CD1c-positive myeloid dendritic cell (primary cell): ENCODE results near the gene TRIO.
"Not testable (repeated sequence)": the region's sequence is repeated elsewhere in the genome, so short reads cannot be mapped to it uniquely, and the experiment has no call there.

Experiments
- DNase-seq: peaks from one replicate; pipeline ENCODE4 v3.0.0-alpha.2; 2016; ENCODE audit errors: extremely low spot score

Gene TRIO

DNA sequence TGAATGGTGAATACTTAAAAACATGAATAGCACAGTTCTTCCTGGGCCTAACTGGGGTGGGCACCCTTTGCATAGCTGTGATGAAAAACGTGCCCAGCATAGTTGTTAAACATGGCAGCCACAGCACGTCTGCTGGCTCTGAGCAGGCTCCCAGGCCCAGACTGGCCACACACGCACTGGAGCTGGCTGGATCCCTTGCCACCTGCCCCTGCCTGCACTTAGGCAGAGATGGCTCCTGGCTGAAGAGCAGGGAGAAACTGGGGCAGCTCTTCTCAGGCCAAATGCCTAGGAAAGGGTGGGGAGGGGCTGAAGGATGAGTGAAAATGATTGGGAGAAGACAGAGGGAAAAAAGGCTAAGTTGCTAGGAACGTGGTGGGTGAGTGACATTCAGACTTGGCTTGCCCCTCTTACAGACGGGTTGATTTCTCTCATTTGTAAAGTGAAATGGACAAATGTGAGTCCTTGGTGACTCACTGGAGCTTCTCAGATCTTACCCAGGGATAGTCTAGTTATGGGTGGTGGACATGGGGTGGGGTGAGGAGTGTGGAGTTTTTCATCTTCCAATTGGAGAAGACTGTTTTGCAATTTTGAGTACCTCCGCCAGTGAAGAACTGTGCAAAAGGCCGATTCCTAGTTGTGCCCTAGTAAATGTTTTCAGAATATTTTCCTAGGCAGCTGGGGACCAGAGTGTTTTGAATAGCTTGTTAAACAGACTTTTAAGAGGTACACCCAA is 42.4 kb downstream of the TRIO start:
- no peak for DNase-seq

DNA sequence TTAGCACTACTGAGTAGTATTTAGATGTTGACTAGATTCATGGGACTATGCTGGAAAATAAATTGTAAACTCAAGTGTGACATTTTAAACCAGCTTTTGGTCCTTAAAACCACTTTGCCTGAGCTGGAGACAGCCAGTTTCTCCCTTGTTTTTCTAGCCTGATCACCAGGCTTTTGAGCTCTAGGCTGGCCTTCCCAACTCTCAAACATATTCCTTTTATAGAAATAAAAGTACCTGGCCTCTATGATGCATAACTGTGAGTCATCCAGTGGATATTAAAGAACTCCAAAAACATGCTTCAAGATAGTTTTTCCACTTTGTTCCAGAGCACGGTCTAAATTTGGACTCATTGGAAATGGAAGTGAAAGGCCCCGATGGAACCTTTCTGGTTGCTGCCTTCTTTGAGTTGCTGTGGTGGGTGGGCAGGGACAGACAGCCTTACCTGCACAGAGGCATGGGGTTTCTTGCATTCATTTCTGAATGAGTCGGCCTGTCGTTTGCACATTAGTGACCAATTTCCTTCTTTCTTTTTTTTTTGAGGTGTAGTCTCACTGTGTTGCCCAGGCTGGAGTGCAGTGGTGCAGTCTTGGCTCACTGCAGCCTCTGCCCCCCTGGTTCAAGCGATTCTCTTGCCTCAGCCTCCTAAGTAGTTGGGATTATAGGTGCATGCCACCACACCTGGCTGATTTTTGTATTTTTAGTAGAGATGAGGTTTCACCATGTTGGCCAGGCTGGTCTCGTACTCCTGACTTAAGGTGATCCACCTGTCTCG is 43.1 kb downstream of the TRIO start:
- no peak for DNase-seq

DNA sequence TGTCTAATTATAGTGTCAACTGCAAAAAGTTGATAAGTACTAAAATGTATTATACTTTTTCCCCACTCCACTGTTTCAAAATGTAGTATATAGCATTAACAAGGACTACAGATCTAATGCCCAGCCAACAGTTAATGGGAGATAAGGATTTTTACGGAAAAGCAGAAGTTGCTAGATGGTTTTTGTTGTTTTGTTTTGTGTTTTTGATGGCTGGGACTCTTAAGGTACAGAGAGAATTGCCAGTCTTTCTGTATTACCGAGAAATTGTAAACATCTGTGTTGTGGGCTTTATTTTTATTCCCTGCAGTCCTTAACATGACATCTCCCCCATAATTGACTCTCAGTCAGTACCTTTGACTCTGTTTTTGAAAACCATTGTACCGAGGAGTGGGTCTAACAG is 44.0 kb downstream of the TRIO start:
- DNase-seq, result no peak

DNA sequence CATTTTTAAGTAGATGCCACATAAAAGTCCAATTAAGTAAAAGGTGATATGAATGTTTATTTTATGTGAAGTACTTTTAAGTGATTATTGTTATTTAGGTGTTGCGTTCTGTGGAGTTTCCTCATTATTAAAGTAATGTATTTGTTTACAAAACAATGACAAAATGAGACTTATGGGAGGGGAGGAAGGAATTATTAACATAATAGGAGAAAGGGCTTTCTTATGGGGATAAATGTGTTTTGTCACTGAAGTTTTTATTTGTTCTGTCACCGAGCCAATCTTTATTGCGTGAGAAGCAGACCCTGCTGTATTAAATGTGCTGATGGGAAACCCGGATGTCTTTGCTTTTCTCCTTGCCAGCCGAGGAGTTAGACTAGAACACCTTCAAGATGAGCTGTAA is 44.5 kb downstream of the TRIO start:
- no peak for DNase-seq

DNA sequence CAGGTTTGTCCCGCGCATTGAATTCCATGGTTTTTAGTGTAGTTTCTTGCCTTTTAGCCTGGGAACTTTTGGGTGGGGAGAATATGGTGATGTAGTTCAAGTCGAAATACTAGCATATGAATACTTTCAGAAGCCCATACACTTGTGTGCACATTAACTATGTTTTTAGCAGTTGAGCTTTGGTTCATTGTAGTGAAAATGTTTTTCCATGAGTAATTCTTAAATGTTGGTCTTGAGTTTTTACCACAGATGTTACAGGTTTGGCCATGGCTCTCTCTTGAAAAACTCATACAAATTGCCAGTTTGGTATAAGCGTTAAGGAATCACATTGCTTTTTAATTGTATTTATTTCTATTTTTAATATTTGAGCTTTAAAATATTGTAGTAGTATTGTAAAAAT is 45.6 kb downstream of the TRIO start:
- DNase-seq, result no peak

DNA sequence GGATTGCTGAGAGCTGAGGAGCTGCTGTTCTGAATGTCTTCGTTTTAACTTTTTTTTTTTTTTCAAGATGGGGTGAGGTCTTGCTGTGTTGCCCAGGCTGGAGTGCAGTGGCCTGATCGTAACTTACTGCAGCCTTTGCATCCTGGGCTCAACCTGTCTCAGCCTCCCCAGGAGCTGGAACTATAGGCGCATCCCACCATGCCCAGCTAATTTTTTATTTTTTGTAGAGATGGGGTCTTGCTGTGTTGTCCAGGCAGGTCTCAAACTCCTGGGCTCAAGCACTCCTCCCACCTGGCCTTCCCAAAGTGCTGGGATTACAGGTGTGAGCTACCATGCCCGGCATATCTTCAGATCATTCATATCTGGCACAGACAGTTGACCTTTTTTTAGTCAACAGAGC is 46.5 kb downstream of the TRIO start:
- DNase-seq, result no peak

DNA sequence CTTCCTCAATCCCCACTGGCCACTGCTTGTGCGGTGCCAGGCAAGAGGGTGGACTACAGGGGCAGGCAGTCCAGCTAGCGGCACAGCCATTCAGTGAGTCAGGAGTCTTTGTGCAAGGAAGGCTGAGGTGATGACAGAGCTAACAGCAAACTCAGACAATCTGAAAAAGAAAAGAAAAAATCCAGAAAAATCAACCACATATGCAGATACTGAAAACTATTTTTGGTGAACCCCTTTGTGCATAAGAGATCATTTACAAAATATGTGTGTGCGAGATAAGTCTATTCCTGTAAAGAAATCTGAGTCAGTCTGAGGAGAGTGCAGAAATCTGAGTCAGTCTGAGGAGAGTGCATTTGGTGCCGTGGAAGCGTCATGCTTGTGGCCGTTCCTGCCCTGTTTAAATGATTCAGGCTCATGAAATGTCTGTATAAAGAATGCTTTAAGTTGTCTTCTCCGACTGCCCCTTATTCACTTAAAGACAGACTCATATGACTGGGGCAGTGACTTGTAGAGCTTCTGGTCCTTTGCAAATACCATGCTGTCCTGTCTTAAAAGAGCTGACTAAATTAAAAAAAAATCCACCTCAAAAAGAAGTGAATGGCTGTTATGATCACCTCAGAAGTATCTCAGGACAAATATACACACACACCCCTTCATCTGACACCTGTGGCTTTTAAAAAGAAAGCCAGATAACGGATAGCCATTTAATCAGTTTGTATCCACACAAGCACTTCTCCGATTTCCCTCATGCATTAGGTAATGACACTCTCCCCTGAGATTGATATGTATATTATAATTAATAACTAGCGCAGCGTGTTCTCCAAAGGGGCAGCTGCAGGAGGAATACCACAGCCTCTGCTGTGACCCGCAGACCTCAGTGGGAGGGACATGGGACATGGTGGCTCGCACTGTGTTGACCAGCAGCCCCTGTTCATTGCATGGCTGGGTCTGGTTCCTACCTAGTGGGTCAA is 47.3 kb downstream of the TRIO start:
- no peak for DNase-seq

DNA sequence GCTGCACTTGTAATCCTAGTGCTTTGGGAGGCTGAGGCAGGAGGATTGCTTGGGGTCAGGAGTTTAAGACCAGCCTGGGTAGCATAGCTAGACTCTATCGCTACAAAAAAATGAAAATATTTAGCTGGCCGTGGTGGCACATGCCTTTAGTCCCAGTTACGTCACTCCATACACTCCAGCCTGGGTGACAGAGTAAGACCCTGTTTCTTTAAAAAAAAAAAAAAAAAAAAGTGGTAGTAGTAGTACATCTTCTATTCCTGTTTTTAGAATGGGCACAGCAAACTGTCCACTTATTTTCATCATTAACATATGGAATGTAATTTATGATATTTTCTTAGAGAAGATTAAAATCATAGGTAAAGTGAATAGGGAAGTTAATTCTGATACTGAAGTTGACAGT is 48.2 kb downstream of the TRIO start:
- DNase-seq, result no peak

DNA sequence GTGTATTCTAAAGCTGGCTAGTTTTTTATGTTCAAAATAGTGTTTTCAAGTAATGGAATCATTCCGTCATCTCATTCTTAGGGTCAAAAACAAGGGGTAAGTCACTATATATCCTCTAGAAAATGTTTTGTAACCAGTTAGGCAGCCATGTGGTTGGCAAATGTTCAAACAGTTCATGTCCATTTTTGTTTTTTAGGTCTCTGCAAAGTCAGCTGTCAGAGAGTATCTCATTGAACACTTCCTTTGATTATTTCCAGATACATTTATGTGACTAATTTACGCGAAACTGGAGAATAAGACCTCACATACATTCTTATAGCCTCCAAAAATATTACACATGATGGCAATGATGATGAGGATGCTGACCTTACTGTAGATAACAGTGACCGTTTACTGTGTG is 50.4 kb downstream of the TRIO start:
- no peak for DNase-seq

DNA sequence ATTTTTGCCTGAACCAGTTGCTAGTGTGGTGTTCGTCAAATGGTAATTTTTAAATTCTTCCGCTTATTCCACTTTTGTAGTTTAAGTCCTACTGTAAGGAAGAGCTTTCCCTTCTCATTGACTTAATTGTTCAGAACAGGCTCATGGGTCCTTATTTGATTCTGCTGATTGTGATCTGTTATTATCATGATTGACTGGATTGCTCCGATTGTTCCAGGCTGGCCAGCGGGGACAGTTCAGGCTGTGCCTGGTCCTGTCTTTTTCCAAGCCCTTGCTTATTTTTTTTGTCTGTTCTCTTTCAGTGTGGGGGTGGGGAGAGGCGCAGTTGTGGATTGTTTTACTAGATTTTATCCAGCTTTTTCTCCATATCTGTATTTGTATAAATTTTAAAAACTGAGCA is 52.4 kb downstream of the TRIO start:
- DNase-seq, result no peak

DNA sequence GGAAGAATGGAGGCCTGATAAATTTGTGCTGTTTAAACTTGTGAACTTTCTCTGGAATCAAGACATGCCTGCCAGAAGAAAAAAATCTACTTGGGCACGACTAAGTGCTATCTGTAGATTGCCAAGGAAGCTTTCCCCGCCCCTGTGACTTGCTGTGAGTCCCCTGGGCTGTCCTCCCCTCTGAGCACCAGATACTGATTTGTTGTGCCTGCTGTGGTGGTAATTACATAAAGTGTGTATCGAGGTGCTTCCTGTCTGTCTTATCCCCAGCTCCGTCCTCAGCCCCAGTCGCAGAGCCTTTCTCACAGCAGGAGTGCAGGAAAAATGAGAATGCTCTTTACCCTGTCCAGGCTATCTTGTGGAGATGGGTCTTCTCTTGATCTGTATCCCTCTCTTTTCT is 53.9 kb downstream of the TRIO start:
- DNase-seq, result no peak

DNA sequence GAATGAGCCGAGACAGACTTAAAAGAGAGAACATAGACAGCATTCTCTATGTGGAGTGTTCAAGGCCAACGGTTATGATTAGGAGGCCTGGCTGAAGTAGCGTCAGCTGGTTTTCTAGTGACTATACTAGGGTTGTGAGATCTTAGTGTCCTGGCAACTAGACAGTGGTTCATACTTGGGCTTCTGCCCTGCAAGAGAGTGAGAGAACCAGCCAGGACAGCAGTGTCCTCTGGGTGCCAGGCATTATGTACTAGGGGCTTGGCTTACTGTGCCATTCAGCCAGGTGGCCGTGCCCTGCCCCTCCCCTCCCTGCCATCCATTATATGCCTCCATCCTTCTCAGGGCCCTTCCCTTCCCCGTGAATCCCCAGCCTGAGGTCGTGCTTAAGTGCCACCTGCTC is 56.8 kb downstream of the TRIO start:
- DNase-seq, result no peak

DNA sequence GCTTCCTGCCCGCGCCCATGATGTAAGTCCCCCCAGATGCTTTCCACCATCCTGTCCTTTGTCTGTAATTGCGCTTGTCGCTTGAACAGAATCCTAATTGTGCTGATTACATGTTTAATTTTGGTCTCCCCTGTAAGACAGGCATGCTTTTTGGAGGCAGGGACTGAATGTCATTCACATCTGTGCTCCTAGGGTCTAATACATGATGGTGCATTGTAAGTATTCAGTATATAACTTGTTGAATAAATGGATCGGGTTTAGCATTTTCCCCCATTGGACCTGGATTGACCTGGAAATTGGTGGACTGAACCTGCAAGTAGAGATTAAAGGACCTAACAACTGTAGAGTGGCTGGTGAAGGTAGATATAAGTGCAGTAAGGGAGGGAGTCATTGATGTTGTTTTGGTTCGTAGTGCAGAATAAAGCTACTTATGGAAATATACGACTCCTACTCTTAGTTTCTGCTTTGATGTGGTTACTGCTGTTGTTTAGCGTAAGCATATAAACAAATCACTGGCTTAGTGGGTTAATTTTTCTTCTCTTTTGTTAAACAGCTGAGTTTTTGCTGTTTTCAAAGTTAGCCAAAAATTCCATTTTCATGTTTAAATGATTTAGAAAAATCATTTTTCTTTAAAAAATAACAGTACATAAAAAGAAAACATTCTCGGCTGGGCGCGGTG is 57.3 kb downstream of the TRIO start:
- DNase-seq, result no peak

DNA sequence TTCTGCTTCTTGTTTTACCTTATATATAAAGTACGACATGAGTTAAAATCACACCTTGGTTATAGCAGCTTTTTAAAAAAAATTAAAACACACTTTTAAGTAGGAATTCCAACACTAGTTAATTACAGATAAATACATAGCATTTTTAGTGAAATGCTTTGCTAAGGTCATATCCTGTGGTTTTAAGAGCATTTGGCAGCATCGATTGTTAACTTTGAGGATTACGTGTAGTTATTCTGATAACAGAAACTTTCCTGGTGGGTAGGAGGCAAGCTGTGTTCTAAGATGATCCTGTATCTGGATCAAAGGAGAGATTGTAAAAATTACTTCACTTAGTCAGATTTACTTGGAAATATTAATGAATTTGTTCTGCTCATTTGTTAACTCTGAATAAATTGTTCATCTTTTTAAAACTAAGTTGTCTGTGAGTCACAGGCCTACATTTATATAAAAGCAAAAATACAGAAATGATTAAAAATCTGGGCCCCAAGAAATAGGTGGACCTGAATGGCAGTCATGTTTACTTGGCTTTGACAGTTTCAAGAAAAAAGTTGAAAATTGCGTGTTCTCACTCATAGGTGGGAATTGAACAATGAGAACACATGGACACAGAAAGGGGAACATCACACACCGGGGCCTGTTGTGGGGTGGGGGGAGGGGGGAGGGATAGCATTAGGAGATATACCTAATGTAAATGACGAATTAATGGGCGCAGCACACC is 58.3 kb downstream of the TRIO start:
- no peak for DNase-seq

DNA sequence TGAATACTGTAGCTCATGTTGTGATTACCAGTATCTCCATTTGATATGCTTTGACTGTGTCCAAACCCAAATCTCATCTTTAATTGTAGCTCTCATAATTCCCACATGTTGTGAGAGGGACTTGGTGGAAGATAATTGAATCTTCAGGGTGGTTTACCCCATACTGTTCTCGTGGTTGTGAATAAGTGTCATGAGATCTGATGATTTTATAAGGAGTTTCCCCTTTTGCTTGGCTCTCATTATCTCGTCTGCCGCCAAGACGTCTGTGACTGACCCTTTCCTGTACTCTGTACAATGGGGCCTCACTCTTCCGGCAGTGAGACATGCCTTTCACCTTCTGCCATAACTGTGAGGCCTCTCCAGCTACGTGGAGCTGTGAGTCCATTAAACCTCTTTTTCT is 59.3 kb downstream of the TRIO start:
- peak; percentile 65 for DNase-seq

DNA sequence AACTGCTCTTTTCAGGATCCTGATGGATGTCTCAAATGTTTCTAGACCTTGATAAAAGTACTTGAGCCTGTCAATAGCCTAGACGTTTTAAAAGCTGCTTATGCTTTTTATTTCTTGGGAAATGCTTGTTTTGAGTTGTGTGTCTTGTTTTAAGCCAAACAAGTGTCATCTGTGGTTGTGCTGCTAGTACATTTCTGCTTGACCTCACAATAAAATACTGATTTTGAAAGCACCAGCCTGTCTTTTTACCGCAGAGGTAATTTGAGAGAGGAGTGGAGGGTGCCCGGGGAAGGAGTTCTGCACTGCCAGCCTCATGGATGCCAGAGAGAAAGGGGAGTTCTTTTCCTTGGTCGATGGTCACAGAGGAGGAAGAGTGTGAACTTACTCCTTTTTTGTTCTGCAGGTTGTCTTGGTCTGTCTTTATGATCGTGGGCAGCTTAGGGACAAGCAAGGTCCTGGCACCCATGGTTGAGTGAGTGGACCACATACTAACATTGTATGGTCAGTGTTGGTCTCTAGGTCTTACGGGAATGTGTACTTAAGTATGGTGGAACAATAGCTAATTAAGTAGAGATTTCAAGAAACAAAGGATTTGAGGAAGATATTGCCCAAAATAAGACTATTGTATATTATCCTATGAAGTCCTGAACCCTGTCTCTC is 61.0 kb downstream of the TRIO start:
- DNase-seq, result no peak

DNA sequence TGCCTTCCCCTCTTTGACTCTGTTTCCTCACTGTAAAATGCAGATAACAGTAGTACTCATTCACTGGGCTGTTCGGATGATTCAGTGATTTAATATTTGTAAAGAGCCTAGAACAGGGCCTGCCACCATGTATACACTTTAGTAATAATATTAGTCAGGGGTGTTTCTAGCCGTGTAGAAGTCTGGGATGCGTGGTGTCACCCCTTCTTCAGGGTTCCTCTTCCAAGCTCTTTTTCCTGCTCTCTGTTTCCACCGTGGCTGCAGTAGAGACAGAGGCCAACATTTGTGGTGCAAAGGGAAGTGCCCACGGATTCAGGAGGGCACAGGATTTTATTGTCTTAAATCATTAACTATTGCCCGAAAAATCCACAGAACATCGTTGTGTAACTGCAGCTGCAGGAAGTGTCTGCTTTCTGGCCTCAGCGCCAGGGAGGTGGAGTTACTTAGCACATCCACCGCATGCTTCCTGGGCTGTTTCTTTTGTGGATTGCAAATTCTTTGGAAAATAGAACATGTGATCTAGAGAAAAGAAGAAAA is 61.7 kb downstream of the TRIO start:
- peak; percentile 49 for DNase-seq

DNA sequence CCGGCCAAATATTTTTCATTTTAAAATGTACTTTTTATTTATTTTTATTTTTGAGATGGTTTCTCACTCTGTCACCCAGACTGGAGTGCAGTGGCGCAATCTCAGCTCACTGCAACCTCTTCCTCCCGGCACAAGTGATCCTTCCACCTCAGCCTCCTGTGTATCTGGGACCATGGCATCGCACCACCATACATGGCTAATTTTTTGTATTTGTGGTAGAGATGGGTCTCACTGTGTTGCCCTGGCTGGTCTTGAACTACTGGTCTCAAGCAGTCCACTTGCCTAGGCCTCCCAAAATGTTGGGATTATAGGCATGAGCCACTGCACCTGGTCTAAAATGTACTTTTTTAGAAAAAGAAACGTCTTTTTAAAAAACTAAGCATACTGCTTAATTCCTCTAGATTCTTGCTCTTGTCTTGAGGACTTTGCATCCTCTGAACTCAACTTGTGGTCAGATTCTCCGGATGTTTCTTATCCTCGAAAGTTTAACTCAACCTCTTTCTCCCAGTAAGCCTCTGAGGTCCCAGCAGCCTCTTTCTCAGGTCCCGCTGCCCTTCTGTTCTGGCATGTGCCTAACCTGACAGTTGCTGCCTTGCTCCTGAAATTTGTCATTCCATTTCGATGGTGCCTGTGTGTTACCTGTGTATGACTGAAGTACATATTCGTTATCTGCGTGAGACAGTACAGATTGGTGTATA is 63.0 kb downstream of the TRIO start:
- no peak for DNase-seq

DNA sequence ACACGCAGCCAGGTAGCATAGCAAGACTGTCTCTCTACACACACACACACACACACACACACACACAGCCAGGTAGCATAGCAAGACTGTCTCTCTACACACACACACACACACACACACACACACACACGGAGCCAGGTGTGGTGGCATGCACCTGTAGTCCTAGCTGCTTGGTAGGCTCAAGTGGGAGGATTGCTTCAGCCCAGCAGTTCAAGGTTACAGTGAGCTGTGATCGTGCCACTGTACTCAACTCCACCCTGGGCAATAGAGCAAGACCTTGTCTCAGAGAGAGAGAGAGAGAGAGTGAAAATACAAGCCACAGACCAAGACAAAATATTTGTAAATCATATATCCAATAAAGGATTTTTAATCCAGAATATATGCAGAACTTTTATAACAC is 64.3 kb downstream of the TRIO start:
- not testable (repeated sequence) for DNase-seq
